NCI-H2171 (cell line): ENCODE measurements around the gene SDR39U1.

Source experiments
- DNase-seq: peaks from one replicate; lab custom pipeline; 2025; lab: John Stamatoyannopoulos, UW

Gene SDR39U1

GRCh38 chr14:24390701-24391468 lies 51.7 kb downstream of the SDR39U1 start:
- DNase-seq = no peak
